GM12875 (cell line): Measurements from ENCODE around the gene TPPP3.

Experiments used
- H3K4me3 ChIP-seq: one replicate; pipeline ENCODE4 v1.5.1; 2011; ENCODE audit warnings: low read depth, low read length, control low read depth
- TF ChIP-seq, protein P1 (sequence below): IDR thresholded peaks from 2 replicates; pipeline ENCODE4 v1.5.1; 2011; ENCODE audit warnings: low read depth, mild to moderate bottlenecking, control low read depth, inconsistent platforms, low read length, moderate library complexity, borderline replicate concordance; ENCODE audit not compliant: insufficient read depth

TPPP3 gene

DNA sequence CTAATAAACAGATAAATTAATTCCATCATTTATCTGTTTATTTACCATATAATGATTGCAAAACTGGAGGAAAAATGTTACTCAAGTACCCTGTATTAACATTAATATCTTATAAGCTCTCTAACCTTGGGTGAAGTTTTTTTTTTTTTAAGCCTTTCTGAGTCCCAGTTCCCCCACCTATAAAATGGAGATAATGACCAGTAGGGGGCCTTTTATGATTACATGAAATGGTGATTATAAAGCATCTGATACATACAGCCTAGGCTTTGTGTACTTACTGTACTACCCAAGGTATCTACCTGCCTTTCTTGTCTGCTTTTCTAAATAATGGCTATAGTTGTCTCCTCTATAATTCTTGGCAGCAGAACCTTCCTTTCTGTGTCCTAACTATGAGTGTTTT, 44.1 kb downstream of the TPPP3 start:
- TF ChIP-seq, protein P1, sequence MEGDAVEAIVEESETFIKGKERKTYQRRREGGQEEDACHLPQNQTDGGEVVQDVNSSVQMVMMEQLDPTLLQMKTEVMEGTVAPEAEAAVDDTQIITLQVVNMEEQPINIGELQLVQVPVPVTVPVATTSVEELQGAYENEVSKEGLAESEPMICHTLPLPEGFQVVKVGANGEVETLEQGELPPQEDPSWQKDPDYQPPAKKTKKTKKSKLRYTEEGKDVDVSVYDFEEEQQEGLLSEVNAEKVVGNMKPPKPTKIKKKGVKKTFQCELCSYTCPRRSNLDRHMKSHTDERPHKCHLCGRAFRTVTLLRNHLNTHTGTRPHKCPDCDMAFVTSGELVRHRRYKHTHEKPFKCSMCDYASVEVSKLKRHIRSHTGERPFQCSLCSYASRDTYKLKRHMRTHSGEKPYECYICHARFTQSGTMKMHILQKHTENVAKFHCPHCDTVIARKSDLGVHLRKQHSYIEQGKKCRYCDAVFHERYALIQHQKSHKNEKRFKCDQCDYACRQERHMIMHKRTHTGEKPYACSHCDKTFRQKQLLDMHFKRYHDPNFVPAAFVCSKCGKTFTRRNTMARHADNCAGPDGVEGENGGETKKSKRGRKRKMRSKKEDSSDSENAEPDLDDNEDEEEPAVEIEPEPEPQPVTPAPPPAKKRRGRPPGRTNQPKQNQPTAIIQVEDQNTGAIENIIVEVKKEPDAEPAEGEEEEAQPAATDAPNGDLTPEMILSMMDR, result no peak
- no peak overlapping the region for H3K4me3 ChIP-seq

DNA sequence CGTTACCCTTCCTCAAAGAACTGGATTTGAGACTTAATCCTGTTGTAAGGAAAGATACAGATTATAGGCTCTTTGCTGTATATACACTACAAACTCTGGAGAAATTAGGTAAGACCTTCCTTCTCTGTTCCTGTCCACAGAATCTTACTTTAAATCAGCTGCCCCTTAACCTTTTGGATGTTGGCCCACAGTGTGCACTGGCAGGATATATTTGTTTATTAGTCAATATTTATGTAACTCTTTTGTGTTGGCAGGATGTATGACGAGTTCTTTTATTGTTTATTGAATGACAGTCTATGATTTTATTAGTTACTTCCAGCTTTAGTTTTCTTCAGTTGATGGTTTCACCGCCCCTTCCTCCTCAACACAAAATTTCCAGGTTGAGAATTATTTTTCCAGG, 47.0 kb downstream of the TPPP3 start:
- H3K4me3 ChIP-seq, result no peak overlapping the region
- TF ChIP-seq, protein P1, result no peak

DNA sequence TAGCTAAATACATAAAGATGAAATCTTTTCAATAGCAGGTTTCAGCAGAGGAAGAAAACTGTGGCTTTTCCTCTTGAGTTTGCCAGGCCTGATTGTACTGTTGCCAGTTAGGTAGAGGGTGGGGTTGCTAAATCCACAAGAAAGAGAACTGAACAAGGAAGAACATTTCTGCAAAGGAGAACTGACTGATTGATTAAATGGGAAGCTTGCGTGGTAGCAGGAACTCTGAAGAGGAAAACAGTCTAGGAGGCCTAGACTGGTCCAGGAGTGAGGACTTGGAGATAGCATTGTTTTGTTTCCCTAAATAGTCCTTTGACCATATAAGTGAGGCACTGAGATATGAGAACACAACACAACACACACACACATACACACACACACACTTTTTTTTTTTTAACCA, 47.9 kb downstream of the TPPP3 start:
- no peak overlapping the region for H3K4me3 ChIP-seq
- TF ChIP-seq, protein P1, result no peak

DNA sequence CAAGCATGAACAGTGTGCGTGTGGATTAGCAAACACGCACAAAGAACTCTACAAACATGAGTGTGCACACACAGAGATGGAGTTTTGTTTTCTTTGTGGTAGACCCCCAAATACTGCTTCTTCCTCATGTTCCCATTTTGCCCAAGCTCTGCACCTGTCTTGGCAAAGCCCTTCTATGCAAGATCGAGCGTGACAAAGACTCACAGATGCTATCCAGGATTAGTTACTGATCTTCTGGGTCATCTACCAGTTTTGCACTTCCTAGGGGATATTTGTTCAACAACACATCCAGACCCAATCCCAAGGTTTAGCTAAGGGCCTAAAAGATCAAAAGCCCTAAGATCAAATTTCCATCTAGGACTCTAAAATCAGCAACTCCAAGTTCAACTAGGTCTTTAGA, 50.7 kb downstream of the TPPP3 start:
- TF ChIP-seq, protein P1, result no peak
- no peak overlapping the region for H3K4me3 ChIP-seq

DNA sequence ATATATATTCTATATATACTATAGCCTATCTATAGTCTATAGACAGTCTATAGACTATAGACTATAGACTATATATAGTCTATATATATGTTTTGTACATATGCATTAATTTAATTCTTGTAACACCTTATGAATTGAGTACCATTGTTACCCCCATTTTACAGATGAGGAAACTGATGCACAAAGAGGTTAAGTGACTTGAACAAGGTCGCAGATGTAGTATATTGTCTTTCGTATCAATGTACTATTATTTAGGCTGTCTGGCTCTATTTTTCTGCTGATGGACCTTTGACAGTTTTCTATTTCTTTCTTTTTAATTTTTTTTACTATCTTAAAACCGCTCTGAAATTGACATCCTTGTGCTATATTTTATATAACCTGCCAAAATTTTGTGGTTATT, 52.0 kb downstream of the TPPP3 start:
- no peak overlapping the region for H3K4me3 ChIP-seq
- TF ChIP-seq, protein P1, result no peak
